Measurements from ENCODE around the gene VAV2. TPM values are rescaled to one million over a fixed set of nuclear protein-coding genes. Genes with fewer than 3 reads are reported as not detected.

VAV2 gene
- total and polyA plus RNA-seq, 12 donors, result 2.9 to 7.1 (median 5.0) TPM

- no peak for TF ChIP-seq CTCF (IDR thresholded peaks at IDR 0.05)
- intact Hi-C loops (cut with DNase I), result no loop called here
- Histone ChIP-seq H3K27me3 (no peaks in the 10 kb centered on the region), H3K4me3 (no peak overlapping the region), H3K36me3 (peaks cover 0 to 14% (median 0%) of the 10 kb centered on the region in 9 donors), H3K27ac (no peak overlapping the region), H3K4me1 (peaks cover 3 to 44% (median 26%) of the 10 kb centered on the region in 9 donors), H3K9me3 (no peaks in the 10 kb centered on the region)
- ATAC-seq (no peak), DNase-seq (no peak)
- 80 to 86% methylated on average over 6 of the region's 6 CpGs for WGBS, 2 donors
These were observed 58.6 kb downstream of the VAV2 start for GRCh38 chr9:133933426-133934026.

- no peak for TF ChIP-seq CTCF (IDR thresholded peaks at IDR 0.05)
- DNase-seq (no peak), ATAC-seq (no peak)
- intact Hi-C loops (cut with DNase I), result no loop called here
- Histone ChIP-seq H3K4me3 (peak overlapping the region in 2 of 10 donors; percentile 8 to 11), H3K9me3 (no peaks in the 10 kb centered on the region), H3K27me3 (no peaks in the 10 kb centered on the region), H3K4me1 (peaks cover 3 to 44% (median 26%) of the 10 kb centered on the region in 9 donors), H3K27ac (peak overlapping the region in 5 of 10 donors; percentile 13 to 63 (median 36)), H3K36me3 (peaks cover 0 to 5% (median 0%) of the 10 kb centered on the region in 9 donors)
- WGBS, 2 donors, result 62 to 77% methylated on average over 8 to 9 of the region's 9 CpGs
These were observed 59.5 kb downstream of the VAV2 start for GRCh38 chr9:133932633-133933032.

- Histone ChIP-seq H3K9me3 (no peaks in the 10 kb centered on the region), H3K4me1 (peaks cover 3 to 44% (median 26%) of the 10 kb centered on the region in 9 donors), H3K27ac (peak overlapping the region in 7 of 10 donors; percentile 13 to 63 (median 36)), H3K36me3 (peaks cover 0 to 4% (median 0%) of the 10 kb centered on the region in 9 donors), H3K27me3 (no peaks in the 10 kb centered on the region), H3K4me3 (peak overlapping the region in 3 of 10 donors; percentile 8 to 11 (median 8))
- peak in 1 of 2 donors; percentile 41 for DNase-seq
- peak in 4 of 8 donors; percentile 22 to 38 (median 30) for ATAC-seq
- WGBS, 2 donors, result 44 to 55% methylated on average over 15 of the region's 15 CpGs
- TF ChIP-seq CTCF (IDR thresholded peaks at IDR 0.05), result no peak
- intact Hi-C loops (cut with DNase I), result no loop called here
These were observed 59.9 kb downstream of the VAV2 start for GRCh38 chr9:133932181-133932580.

GRCh38 chr9:133930682-133931485 is 61.2 kb downstream of the VAV2 start:
- DNase-seq, result no peak
- Histone ChIP-seq H3K27me3 (no peaks in the 10 kb centered on the region), H3K4me3 (no peak overlapping the region), H3K4me1 (peaks cover 3 to 36% (median 20%) of the 10 kb centered on the region in 9 donors), H3K36me3 (no peaks in the 10 kb centered on the region), H3K27ac (no peak overlapping the region), H3K9me3 (no peaks in the 10 kb centered on the region)
- intact Hi-C loops (cut with DNase I), result no loop called here
- no peak for TF ChIP-seq CTCF (IDR thresholded peaks at IDR 0.05)
- no peak for ATAC-seq
- 87% methylated on average over 23 of the region's 23 CpGs for WGBS, 2 donors
